OCI-LY3 (cell line): ENCODE data around the gene CDC14B.
A peak's percentile ranks its signal among the peaks of the same experiment; 100 is the strongest.

ENCODE experiments used
- H2AFZ ChIP-seq: fragments of 200-600, 300-600 bp; shearing (Covaris generic); 2 replicates; pipeline ENCODE4 v1.6.0; 2014; ENCODE audit warnings: antibody characterized with exemption, low read depth, low read length
- H3K27ac ChIP-seq: fragments of 200-600, 300-600 bp; sonication (generic); 2 replicates; pipeline ENCODE4 v1.5.1; 2014; ENCODE audit warnings: mild to moderate bottlenecking, low read length, moderate library complexity, mixed read lengths
- H3K27me3 ChIP-seq: fragments of 200-600, 300-600 bp; sonication (generic); 2 replicates; pipeline ENCODE4 v1.6.1; 2014; ENCODE audit warnings: low read depth, low read length, mixed read lengths
- H3K36me3 ChIP-seq: fragments of 200-600, 300-600 bp; sonication (generic); replicated peaks from 2 replicates; pipeline ENCODE3; 2014; ENCODE audit warnings: low read depth, low read length, mixed read lengths
- H3K4me1 ChIP-seq: fragments of 300-600, 200-600 bp; sonication (generic); 2 replicates; pipeline ENCODE4 v1.6.1; 2014; ENCODE audit warnings: low read length, mixed read lengths
- H3K4me2 ChIP-seq: fragments of 200-600, 300-600 bp; sonication (generic); 2 replicates; pipeline ENCODE4 v1.6.1; 2014; ENCODE audit warnings: low read length, mixed read lengths
- H3K4me3 ChIP-seq: fragments of 300-600, 200-600 bp; sonication (generic); 2 replicates; pipeline ENCODE4 v1.5.1; 2014; ENCODE audit warnings: antibody characterized with exemption, mild to moderate bottlenecking, low read length, moderate library complexity
- H3K79me2 ChIP-seq: fragments of 300-600, 200-600 bp; shearing (Covaris generic); 2 replicates; pipeline ENCODE4 v1.6.1; 2014; ENCODE audit warnings: mild to moderate bottlenecking, low read length, mixed read lengths
- H3K9ac ChIP-seq: fragments of 300-600, 200-600 bp; shearing (Covaris generic); 2 replicates; pipeline ENCODE4 v1.6.0; 2014; ENCODE audit warnings: mild to moderate bottlenecking, low read length, moderate library complexity
- H3K9me3 ChIP-seq: fragments of 200-600, 300-600 bp; shearing (Covaris generic); 2 replicates; pipeline ENCODE4 v1.6.1; 2014; ENCODE audit warnings: low read length, mixed read lengths; ENCODE audit not compliant: insufficient read depth
- H4K20me1 ChIP-seq: fragments of 200-600, 300-600 bp; sonication (generic); 2 replicates; pipeline ENCODE4 v1.6.1; 2016; ENCODE audit warnings: low read length, mixed read lengths; ENCODE audit not compliant: insufficient read depth
- CTCF ChIP-seq: fragments of 200-600, 300-600 bp; sonication (generic); IDR thresholded peaks from 2 replicates; pipeline ENCODE4 v1.5.1; 2014; ENCODE audit warnings: antibody characterized with exemption, low read length, low read depth
- EZH2phosphoT487 ChIP-seq: fragments of 200-600 bp; shearing (Covaris generic); IDR thresholded peaks from 2 replicates; pipeline ENCODE4 v1.6.1; 2018; ENCODE audit warnings: antibody characterized with exemption, mixed run types, low read depth

Gene CDC14B

GRCh38 chr9:96567203-96567700, 52.4 kb downstream of the CDC14B start:
- Histone ChIP-seq H3K4me3 (peak overlapping the region; percentile 93), H3K9me3 (no peaks in the 10 kb centered on the region), H3K4me1 (peaks cover 15% of the 10 kb centered on the region), H4K20me1 (no peaks in the 10 kb centered on the region), H3K27me3 (no peaks in the 10 kb centered on the region), H2AFZ (peak overlapping the region; percentile 98), H3K36me3 (no peaks in the 10 kb centered on the region), H3K27ac (peak overlapping the region; percentile 50), H3K4me2 (peak overlapping the region; percentile 75), H3K9ac (peak overlapping the region; percentile 94), H3K79me2 (no peaks in the 10 kb centered on the region)
- TF ChIP-seq CTCF: no peak
- TF ChIP-seq EZH2phosphoT487: no peak

GRCh38 chr9:96566498-96567202, 53.0 kb downstream of the CDC14B start:
- peak overlapping the region; percentile 94 for H3K9ac ChIP-seq
- no peaks in the 10 kb centered on the region for H3K9me3 ChIP-seq
- no peaks in the 10 kb centered on the region for H4K20me1 ChIP-seq
- peak overlapping the region; percentile 98 for H2AFZ ChIP-seq
- peak overlapping the region; percentile 50 for H3K27ac ChIP-seq
- peak; percentile 63 for TF ChIP-seq CTCF
- TF ChIP-seq EZH2phosphoT487: no peak
- no peaks in the 10 kb centered on the region for H3K36me3 ChIP-seq
- no peaks in the 10 kb centered on the region for H3K79me2 ChIP-seq
- H3K4me2 ChIP-seq: peak overlapping the region; percentile 75
- H3K4me3 ChIP-seq: peak overlapping the region; percentile 93
- H3K4me1 ChIP-seq: peaks cover 15% of the 10 kb centered on the region
- no peaks in the 10 kb centered on the region for H3K27me3 ChIP-seq

- Histone ChIP-seq H4K20me1 (no peaks in the 10 kb centered on the region), H3K9me3 (no peaks in the 10 kb centered on the region), H3K4me1 (peaks cover 15% of the 10 kb centered on the region), H3K27me3 (no peaks in the 10 kb centered on the region), H3K4me2 (peak overlapping the region; percentile 75), H3K79me2 (no peaks in the 10 kb centered on the region), H3K36me3 (no peaks in the 10 kb centered on the region), H3K9ac (peak overlapping the region; percentile 94), H3K27ac (peak overlapping the region; percentile 18; the same call in 1 of the 2 replicates), H3K4me3 (peak overlapping the region; percentile 93), H2AFZ (peak overlapping the region; percentile 98)
- no peak for TF ChIP-seq EZH2phosphoT487
- no peak for TF ChIP-seq CTCF
Measured at GRCh38 chr9:96565671-96566497, 53.8 kb downstream of the CDC14B start.

- Histone ChIP-seq H3K9me3 (no peaks in the 10 kb centered on the region), H3K27me3 (no peaks in the 10 kb centered on the region), H2AFZ (no peak overlapping the region), H3K4me1 (peaks cover 15% of the 10 kb centered on the region), H3K79me2 (no peaks in the 10 kb centered on the region), H3K27ac (no peak overlapping the region), H4K20me1 (no peaks in the 10 kb centered on the region), H3K4me3 (no peak overlapping the region), H3K36me3 (no peaks in the 10 kb centered on the region), H3K9ac (no peak overlapping the region), H3K4me2 (no peak overlapping the region)
- TF ChIP-seq CTCF: no peak
- TF ChIP-seq EZH2phosphoT487: no peak
Measured at GRCh38 chr9:96564217-96564616, 55.4 kb downstream of the CDC14B start.
